GDM1 (cell line): ENCODE results near the gene TJP1.

Source experiments
- DNase-seq: peaks from one replicate; lab custom pipeline; 2025; lab: John Stamatoyannopoulos, UW

The TJP1 gene

GRCh38 chr15:29822100-29822683 is at the start of gene TJP1:
TJP1 (minus strand) TSS chr15:29822468; CDS start chr15:29822028, 440 bp downstream.
- DNase-seq = no peak

- DNase-seq = no peak
Observed at GRCh38 chr15:29871401-29871800, 49.1 kb upstream of the TJP1 start.

GRCh38 chr15:29870495-29871151 is 48.4 kb upstream of the TJP1 start:
- DNase-seq = no peak

GRCh38 chr15:29867241-29868000 is 45.2 kb upstream of the TJP1 start:
- no peak for DNase-seq

- no peak for DNase-seq
Observed at GRCh38 chr15:29866337-29866736, 44.1 kb upstream of the TJP1 start.

- no peak for DNase-seq
Observed at GRCh38 chr15:29864501-29864900, 42.2 kb upstream of the TJP1 start.

GRCh38 chr15:29863438-29863837 is 41.2 kb upstream of the TJP1 start:
- no peak for DNase-seq

- no peak for DNase-seq
Observed at GRCh38 chr15:29862271-29862670, 40.0 kb upstream of the TJP1 start.

- no peak for DNase-seq
Observed at GRCh38 chr15:29860872-29861271, 38.6 kb upstream of the TJP1 start.

- DNase-seq = no peak
Observed at GRCh38 chr15:29859973-29860715, 37.9 kb upstream of the TJP1 start.

GRCh38 chr15:29859293-29859692 is 37.0 kb upstream of the TJP1 start:
- no peak for DNase-seq

- DNase-seq = no peak
Observed at GRCh38 chr15:29857221-29857789, 35.0 kb upstream of the TJP1 start.

GRCh38 chr15:29854413-29854812 is 32.1 kb upstream of the TJP1 start:
- DNase-seq = no peak

GRCh38 chr15:29853211-29853987 is 31.1 kb upstream of the TJP1 start:
- DNase-seq = no peak

GRCh38 chr15:29852201-29852600 is 29.9 kb upstream of the TJP1 start:
- DNase-seq = no peak

- DNase-seq = no peak
Observed at GRCh38 chr15:29849716-29850115, 27.4 kb upstream of the TJP1 start.

- no peak for DNase-seq
Observed at GRCh38 chr15:29849218-29849617, 26.9 kb upstream of the TJP1 start.

GRCh38 chr15:29844290-29844903 is 22.1 kb upstream of the TJP1 start:
- DNase-seq = no peak

- DNase-seq = no peak
Observed at GRCh38 chr15:29842290-29842689, 20.0 kb upstream of the TJP1 start.

- no peak for DNase-seq
Observed at GRCh38 chr15:29840926-29841325, 18.7 kb upstream of the TJP1 start.

GRCh38 chr15:29840054-29840453 is 17.8 kb upstream of the TJP1 start:
- DNase-seq = no peak
